CD4-positive, alpha-beta T cell treated with Interleukin-17A for 1 hour (primary cell): ENCODE data around the gene C5AR1.
A peak's percentile ranks its signal among the peaks of the same experiment; 100 is the strongest.
"Not testable (repeated sequence)": the region's sequence is repeated elsewhere in the genome, so short reads cannot be mapped to it uniquely, and the experiment has no call there.

ENCODE experiments used
- DNase-seq: peaks from one replicate; pipeline ENCODE4 v3.0.0-alpha.2; 2020

C5AR1 gene

GRCh38 chr19:47296036-47296435, 13.6 kb upstream of the C5AR1 start:
- peak; percentile 87 for DNase-seq

- not testable (repeated sequence) for DNase-seq
Observed at GRCh38 chr19:47300867-47301266, 8.8 kb upstream of the C5AR1 start.

GRCh38 chr19:47302249-47302648, 7.4 kb upstream of the C5AR1 start:
- DNase-seq: no peak

GRCh38 chr19:47303966-47304365, 5.7 kb upstream of the C5AR1 start:
- no peak for DNase-seq

- DNase-seq: peak; percentile 56
Observed at GRCh38 chr19:47305309-47305751, 4.3 kb upstream of the C5AR1 start.

- DNase-seq: no peak
Observed at GRCh38 chr19:47306303-47306702, 3.4 kb upstream of the C5AR1 start.

GRCh38 chr19:47309038-47309437, 623 bp upstream of the C5AR1 start:
- DNase-seq: no peak

- no peak for DNase-seq
Observed at GRCh38 chr19:47310323-47310722, 662 bp downstream of the C5AR1 start.

GRCh38 chr19:47310819-47311218, 1.2 kb downstream of the C5AR1 start:
- DNase-seq: no peak

GRCh38 chr19:47312366-47313006, 2.8 kb downstream of the C5AR1 start:
- no peak for DNase-seq

- no peak for DNase-seq
Observed at GRCh38 chr19:47313754-47314295, 4.2 kb downstream of the C5AR1 start.

GRCh38 chr19:47315125-47315821, 5.6 kb downstream of the C5AR1 start:
- peak; percentile 24 for DNase-seq

- DNase-seq: no peak
Observed at GRCh38 chr19:47316513-47316912, 6.9 kb downstream of the C5AR1 start.

GRCh38 chr19:47319923-47320871, 10.5 kb downstream of the C5AR1 start:
- no peak for DNase-seq

- DNase-seq: no peak
Observed at GRCh38 chr19:47321630-47322029, 12.0 kb downstream of the C5AR1 start.

- DNase-seq: no peak
Observed at GRCh38 chr19:47322058-47322457, 12.4 kb downstream of the C5AR1 start.

GRCh38 chr19:47323409-47323808, 13.7 kb downstream of the C5AR1 start:
- DNase-seq: no peak

- DNase-seq: no peak
Observed at GRCh38 chr19:47323872-47324271, 14.2 kb downstream of the C5AR1 start.

GRCh38 chr19:47324502-47324901, 14.8 kb downstream of the C5AR1 start:
- no peak for DNase-seq

- no peak for DNase-seq
Observed at GRCh38 chr19:47330466-47330869, 20.8 kb downstream of the C5AR1 start.

- DNase-seq: no peak
Observed at GRCh38 chr19:47331490-47331889, 21.8 kb downstream of the C5AR1 start.

GRCh38 chr19:47331931-47332547, 22.4 kb downstream of the C5AR1 start, which contains the start of gene C5AR2:
Gene C5AR2, plus strand, starts transcription at chr19:47332175. Its CDS starts 8,625 bp downstream, at chr19:47340800.
- DNase-seq: no peak
